Keratinocyte (primary cell): Measurements from ENCODE around the gene DGKD. TPM values are rescaled to one million over a fixed set of nuclear protein-coding genes. Genes with fewer than 3 reads are reported as not detected.

ENCODE experiments used
- DNase-seq: peaks from one replicate; pipeline ENCODE4 v3.0.0-alpha.2; 2011; ENCODE audit warnings: low read depth, missing footprints, low spot score
- FAIRE-seq: peaks from 2 replicates; lab custom pipeline; 2011; peaks lifted over from hg19 to GRCh38; lab: Jason Lieb, UNC
- H2AFZ ChIP-seq: 2 replicates; pipeline ENCODE4 v1.6.0; 2012; ENCODE audit warnings: low read length, control low read depth, inconsistent platforms; ENCODE audit not compliant: control insufficient read depth
- H3K27ac ChIP-seq: 2 replicates; pipeline ENCODE4 v1.5.1; 2011; ENCODE audit warnings: low read length; ENCODE audit not compliant: control insufficient read depth, insufficient read depth
- H3K27me3 ChIP-seq: 3 replicates; pipeline ENCODE4 v1.6.0; 2011; ENCODE audit warnings: low read length; ENCODE audit not compliant: control insufficient read depth, insufficient read depth; ENCODE audit errors: extremely low read depth
- H3K36me3 ChIP-seq, 2 experiments: 2 replicates in 1 of 2; 3 replicates in 1 of 2; pipeline ENCODE4 v1.5.1; 2011; ENCODE audit warnings: low read length in 2 of 2, mild to moderate bottlenecking in 1 of 2; ENCODE audit not compliant: control insufficient read depth in 2 of 2, insufficient read depth in 2 of 2; ENCODE audit errors: extremely low read depth in 1 of 2
- H3K4me1 ChIP-seq: 3 replicates; pipeline ENCODE4 v1.5.1; 2011; ENCODE audit warnings: low read length; ENCODE audit not compliant: control insufficient read depth, insufficient read depth; ENCODE audit errors: extremely low read depth
- H3K4me2 ChIP-seq: 3 replicates; pipeline ENCODE4 v1.6.0; 2011; ENCODE audit warnings: low read depth, low read length; ENCODE audit not compliant: control insufficient read depth, insufficient read depth; ENCODE audit errors: extremely low read depth
- H3K4me3 ChIP-seq, 3 experiments: fragments of 200-600 bp in 1 of 3; sonication (generic) in 1 of 3; 2 replicates in 2 of 3; 3 replicates in 1 of 3; pipeline ENCODE4 v1.5.1; 2011 to 2016; ENCODE audit warnings: low read length in 3 of 3, mild to moderate bottlenecking in 3 of 3, control low read depth in 2 of 3, inconsistent platforms in 1 of 3, low read depth in 1 of 3, mixed read lengths in 1 of 3, mixed run types in 1 of 3, moderate library complexity in 1 of 3; ENCODE audit not compliant: control insufficient read depth in 2 of 3, insufficient read depth in 2 of 3; ENCODE audit errors: extremely low read depth in 1 of 3
- H3K79me2 ChIP-seq: 2 replicates; pipeline ENCODE4 v1.6.0; 2012; ENCODE audit warnings: low read length; ENCODE audit not compliant: control insufficient read depth, insufficient read depth
- H3K9ac ChIP-seq: 3 replicates; pipeline ENCODE4 v1.6.0; 2011; ENCODE audit warnings: low read length; ENCODE audit not compliant: control insufficient read depth, insufficient read depth; ENCODE audit errors: extremely low read depth
- H3K9me1 ChIP-seq: 3 replicates; pipeline ENCODE4 v1.6.0; 2011; ENCODE audit warnings: low read length; ENCODE audit not compliant: control insufficient read depth, insufficient read depth; ENCODE audit errors: extremely low read depth
- H3K9me3 ChIP-seq: 2 replicates; pipeline ENCODE4 v1.5.1; 2012; ENCODE audit warnings: low read depth, low read length; ENCODE audit not compliant: control insufficient read depth
- H4K20me1 ChIP-seq: 3 replicates; pipeline ENCODE4 v1.6.0; 2011; ENCODE audit warnings: low read length; ENCODE audit not compliant: control insufficient read depth, insufficient read depth; ENCODE audit errors: extremely low read depth
- EZH2 ChIP-seq: IDR thresholded peaks from one replicate; pipeline ENCODE4 v1.6.1; 2012; ENCODE audit warnings: inconsistent platforms, mild to moderate bottlenecking, low read length, moderate library complexity
- dilution Hi-C: fragments of 300-500 bp; cut with MboI; formaldehyde crosslinking; loops from one replicate; pipeline ENCODE4 v1.7.0; 2020; ENCODE audit warnings: low sequenced_read_pairs; ENCODE audit not compliant: extremely low pct_ligation_motif_present
- polyA plus RNA-seq, 5 experiments: library from polyadenylated mRNA; depleted of rRNA in 3 of 5; stranded (reverse) in 3 of 5; stranded (forward) in 1 of 5; unstranded in 1 of 5; fragments of >200 nt; gene quantifications; 1 replicate in 1 of 5; 2 replicates in 3 of 5; 3 replicates in 1 of 5; pipeline versions ENCODE4 v1.2.1 to v1.2.3, GENCODE V29; 2011 to 2012; ENCODE audit warnings: missing spikeins in 2 of 5, low read depth in 1 of 5, low replicate concordance in 1 of 5
- TF ChIP-seq, protein P1 (sequence below), 3 experiments: IDR thresholded peaks in 1 of 3; conservative IDR thresholded peaks in 1 of 3; optimal IDR thresholded peaks in 1 of 3; 2 replicates in 2 of 3; 3 replicates in 1 of 3; pipeline versions ENCODE3 to v1.5.1; 2011; ENCODE audit warnings: low read length in 3 of 3, mild to moderate bottlenecking in 3 of 3, moderate library complexity in 2 of 3, control low read depth in 1 of 3, inconsistent platforms in 1 of 3; ENCODE audit not compliant: insufficient read depth in 2 of 3; ENCODE audit errors: extremely low read depth in 1 of 3

DGKD gene
- polyA plus RNA-seq, 1 donor (not counting 4 experiments of a cell fraction or from before 2014, with no cell fraction given) = 6.1 TPM

- H2AFZ ChIP-seq = no peak overlapping the region
- H3K4me2 ChIP-seq = no peak overlapping the region
- no peak overlapping the region for H3K9ac ChIP-seq
- DNase-seq (no peak), FAIRE-seq (no peak)
- H3K27me3 ChIP-seq = peaks cover 8% of the 10 kb centered on the region
- TF ChIP-seq, protein P1, sequence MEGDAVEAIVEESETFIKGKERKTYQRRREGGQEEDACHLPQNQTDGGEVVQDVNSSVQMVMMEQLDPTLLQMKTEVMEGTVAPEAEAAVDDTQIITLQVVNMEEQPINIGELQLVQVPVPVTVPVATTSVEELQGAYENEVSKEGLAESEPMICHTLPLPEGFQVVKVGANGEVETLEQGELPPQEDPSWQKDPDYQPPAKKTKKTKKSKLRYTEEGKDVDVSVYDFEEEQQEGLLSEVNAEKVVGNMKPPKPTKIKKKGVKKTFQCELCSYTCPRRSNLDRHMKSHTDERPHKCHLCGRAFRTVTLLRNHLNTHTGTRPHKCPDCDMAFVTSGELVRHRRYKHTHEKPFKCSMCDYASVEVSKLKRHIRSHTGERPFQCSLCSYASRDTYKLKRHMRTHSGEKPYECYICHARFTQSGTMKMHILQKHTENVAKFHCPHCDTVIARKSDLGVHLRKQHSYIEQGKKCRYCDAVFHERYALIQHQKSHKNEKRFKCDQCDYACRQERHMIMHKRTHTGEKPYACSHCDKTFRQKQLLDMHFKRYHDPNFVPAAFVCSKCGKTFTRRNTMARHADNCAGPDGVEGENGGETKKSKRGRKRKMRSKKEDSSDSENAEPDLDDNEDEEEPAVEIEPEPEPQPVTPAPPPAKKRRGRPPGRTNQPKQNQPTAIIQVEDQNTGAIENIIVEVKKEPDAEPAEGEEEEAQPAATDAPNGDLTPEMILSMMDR (optimal IDR thresholded peaks at IDR 0.05 in 1 of 3, IDR thresholded peaks at IDR 0.05 in 1 of 3, conservative IDR thresholded peaks at IDR 0.05 in 1 of 3; ENCODE audit: extremely low read depth in 1 of 3, insufficient read depth in 2 of 3, low read length in 3 of 3) = no peak
- no peaks in the 10 kb centered on the region for H4K20me1 ChIP-seq
- H3K4me3 ChIP-seq = no peak overlapping the region
- H3K9me3 ChIP-seq = no peaks in the 10 kb centered on the region
- H3K79me2 ChIP-seq = no peaks in the 10 kb centered on the region
- dilution Hi-C loops = no loop called here
- H3K4me1 ChIP-seq = no peaks in the 10 kb centered on the region
- H3K27ac ChIP-seq = no peak overlapping the region
- no peaks in the 10 kb centered on the region for H3K9me1 ChIP-seq
- H3K36me3 ChIP-seq = no peaks in the 10 kb centered on the region
Observed at GRCh38 chr2:233341296-233341695, 13.0 kb upstream of the DGKD start.

- H2AFZ ChIP-seq = no peak overlapping the region
- TF ChIP-seq EZH2 = no peak
- TF ChIP-seq, protein P1 (optimal IDR thresholded peaks at IDR 0.05 in 1 of 3, IDR thresholded peaks at IDR 0.05 in 1 of 3, conservative IDR thresholded peaks at IDR 0.05 in 1 of 3; ENCODE audit: extremely low read depth in 1 of 3, insufficient read depth in 2 of 3, low read length in 3 of 3) = no peak
- no peak overlapping the region for H3K4me2 ChIP-seq
- dilution Hi-C loops = no loop called here
- H3K9me3 ChIP-seq = no peaks in the 10 kb centered on the region
- FAIRE-seq (no peak), DNase-seq (no peak)
- no peak overlapping the region for H3K27ac ChIP-seq
- no peaks in the 10 kb centered on the region for H3K79me2 ChIP-seq
- H3K4me3 ChIP-seq = no peak overlapping the region
- no peaks in the 10 kb centered on the region for H3K9me1 ChIP-seq
- H3K9ac ChIP-seq = no peak overlapping the region
- H4K20me1 ChIP-seq = no peaks in the 10 kb centered on the region
- no peaks in the 10 kb centered on the region for H3K4me1 ChIP-seq
- no peaks in the 10 kb centered on the region for H3K36me3 ChIP-seq
- H3K27me3 ChIP-seq = peaks cover 8% of the 10 kb centered on the region
Observed at GRCh38 chr2:233342301-233342700, 12.0 kb upstream of the DGKD start.
